ENCODE results near the gene ZNF701. TPM values are rescaled to one million over a fixed set of nuclear protein-coding genes. Genes with fewer than 3 reads are reported as not detected.

Gene ZNF701
- total RNA-seq (2014; rRNA removed; shearing (Covaris generic)) (18.0 and 18.1 TPM in 2 replicates), total RNA-seq (2022) (25.5 and 28.3 TPM in 2 replicates), Bru-seq, nascent RNA (percentile 75 among the genes with signal in this experiment), BruChase-seq, experiment 1, labeled RNA remaining after a 6-hour chase (percentile 84 among the genes with signal in this experiment), BruChase-seq, experiment 2, labeled RNA remaining after a 2-hour chase (percentile 91 among the genes with signal in this experiment)
- long read RNA-seq, transcript ZNF701-202 (4 exons, 2,634 nt) = major isoform, 12 of 18 reads
- long read RNA-seq, partial matches to known transcripts = 2 of 18 reads
- long read RNA-seq, other reads (novel, unspliced or antisense) = 4 of 18 reads

DNA sequence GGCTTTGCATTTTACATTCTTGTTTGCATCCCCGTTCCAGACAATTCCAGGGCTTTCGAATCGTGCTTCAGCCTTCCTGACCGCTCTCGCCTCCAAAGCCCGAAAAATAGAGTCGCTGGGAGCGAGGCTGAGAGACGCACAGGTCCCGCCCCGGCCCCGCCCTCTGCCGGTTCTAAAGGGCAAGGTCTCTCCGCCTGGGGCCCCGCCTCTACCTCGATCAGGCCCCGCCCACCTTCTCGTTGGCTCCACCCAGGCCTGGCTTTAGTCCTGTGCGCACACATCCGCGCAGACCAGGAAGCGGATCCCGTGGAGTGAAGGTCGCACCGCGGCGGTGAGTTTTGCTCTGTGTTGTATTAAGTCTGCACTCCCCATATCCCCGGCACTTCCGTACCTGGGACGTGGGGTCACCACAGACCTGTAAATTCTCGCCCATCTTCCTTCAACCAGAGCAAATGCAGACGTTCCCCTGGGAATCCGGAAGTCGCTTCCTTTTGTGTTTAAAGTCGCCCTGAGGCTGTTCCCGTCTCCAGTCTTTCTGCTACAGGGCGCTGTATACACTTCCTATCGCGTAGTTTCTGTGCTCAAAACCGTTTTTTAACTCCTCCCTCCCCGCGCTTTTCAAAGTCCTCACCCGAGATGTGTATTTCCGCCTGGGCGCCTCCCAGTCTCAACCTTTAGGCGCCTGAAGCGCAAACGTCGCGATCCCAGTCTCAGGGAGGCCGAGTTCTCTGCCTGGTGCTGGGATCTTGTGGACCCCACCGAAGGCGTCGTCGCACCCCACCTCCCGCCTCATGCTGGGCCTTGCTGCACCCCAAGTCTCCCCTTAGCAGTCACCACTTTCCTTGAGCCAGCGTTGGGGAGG lies at the start of gene ZNF701:
Gene ZNF701, plus strand, starts transcription at position 288 of the 862 bp plus-strand sequence. CDS start 3,861 bp downstream, outside the sequence.
- POLR2A ChIA-PET = no interaction called here
- DNase-seq (ENCODE audit: low spot score) = peak; percentile 92
- no peaks in the 10 kb centered on the region for H3K9me2 ChIP-seq (ENCODE audit: insufficient read depth, low read length)
- intact Hi-C loops (cut with micrococcal nuclease; ENCODE audit: unreplicated experiment) = loop anchor here (5.0 kb wide), 1 partner anchor 33 kb away; no protein-coding TSS in a partner anchor
- H3K9me3 ChIP-seq (ENCODE audit: low read length) = no peaks in the 10 kb centered on the region
- peak within 1 kb of the TSS; percentile 80 for H3K27ac ChIP-seq (ENCODE audit: low read depth, low read length, poor library complexity, severe bottlenecking)
- TF ChIP-seq EZH2phosphoT487 (IDR thresholded peaks at IDR 0.05; ENCODE audit: borderline replicate concordance, low read depth, low read length) = no peak
- TF ChIP-seq, protein P1, sequence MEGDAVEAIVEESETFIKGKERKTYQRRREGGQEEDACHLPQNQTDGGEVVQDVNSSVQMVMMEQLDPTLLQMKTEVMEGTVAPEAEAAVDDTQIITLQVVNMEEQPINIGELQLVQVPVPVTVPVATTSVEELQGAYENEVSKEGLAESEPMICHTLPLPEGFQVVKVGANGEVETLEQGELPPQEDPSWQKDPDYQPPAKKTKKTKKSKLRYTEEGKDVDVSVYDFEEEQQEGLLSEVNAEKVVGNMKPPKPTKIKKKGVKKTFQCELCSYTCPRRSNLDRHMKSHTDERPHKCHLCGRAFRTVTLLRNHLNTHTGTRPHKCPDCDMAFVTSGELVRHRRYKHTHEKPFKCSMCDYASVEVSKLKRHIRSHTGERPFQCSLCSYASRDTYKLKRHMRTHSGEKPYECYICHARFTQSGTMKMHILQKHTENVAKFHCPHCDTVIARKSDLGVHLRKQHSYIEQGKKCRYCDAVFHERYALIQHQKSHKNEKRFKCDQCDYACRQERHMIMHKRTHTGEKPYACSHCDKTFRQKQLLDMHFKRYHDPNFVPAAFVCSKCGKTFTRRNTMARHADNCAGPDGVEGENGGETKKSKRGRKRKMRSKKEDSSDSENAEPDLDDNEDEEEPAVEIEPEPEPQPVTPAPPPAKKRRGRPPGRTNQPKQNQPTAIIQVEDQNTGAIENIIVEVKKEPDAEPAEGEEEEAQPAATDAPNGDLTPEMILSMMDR (conservative IDR thresholded peaks at IDR 0.05; ENCODE audit: low read length) = no peak; the same call in 1 of the 2 replicates
- H3K4me3 ChIP-seq (ENCODE audit: low read depth, low read length, poor library complexity, severe bottlenecking) = peak within 1 kb of the TSS; percentile 88
- peak within 1 kb of the TSS; percentile 90; the same call in 1 of the 2 replicates for H2AFZ ChIP-seq (ENCODE audit: low read length)
- CTCF ChIA-PET (ENCODE audit: unreplicated experiment) = no interaction called here
- H3K79me2 ChIP-seq (ENCODE audit: insufficient read depth, low read depth, low read length) = peaks cover 24% of the 10 kb centered on the region; the same call in 1 of the 2 replicates
- no peaks in the 10 kb centered on the region for H4K20me1 ChIP-seq (ENCODE audit: insufficient read depth, low read length)
- H3K36me3 ChIP-seq (ENCODE audit: insufficient read depth, low read length) = peaks cover 34% of the 10 kb centered on the region
- TSS peak; percentile 75 for BruUV-seq (replicated peaks)
- peaks cover 12% of the 10 kb centered on the region for H3K4me1 ChIP-seq (ENCODE audit: insufficient read depth, low read length, poor library complexity, severe bottlenecking)
- peak within 1 kb of the TSS; percentile 89 for H3K4me2 ChIP-seq (ENCODE audit: low read length)

DNA sequence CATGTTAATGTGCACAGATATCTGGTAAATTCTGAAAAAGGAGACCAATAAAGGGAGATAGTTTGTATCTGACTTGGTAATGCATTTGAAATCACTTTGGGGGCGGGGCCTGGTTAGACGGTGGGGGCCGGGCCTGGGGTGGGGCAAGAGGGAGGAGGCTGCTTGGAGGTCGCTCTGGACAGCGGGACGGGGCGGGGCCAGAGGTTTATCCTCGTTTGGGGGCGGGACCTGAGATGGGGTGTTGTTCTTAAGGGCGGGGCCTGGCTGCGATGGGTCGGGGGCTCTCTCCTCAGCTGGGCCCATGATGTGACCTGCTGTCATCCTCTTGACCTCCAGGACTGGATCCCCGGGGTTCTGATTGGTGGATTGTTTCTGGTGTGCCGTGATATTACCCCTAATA lies 47.5 kb upstream of the ZNF701 start:
- TF ChIP-seq EZH2phosphoT487 (IDR thresholded peaks at IDR 0.05; ENCODE audit: borderline replicate concordance, low read depth, low read length) = no peak
- TF ChIP-seq, protein P1 (conservative IDR thresholded peaks at IDR 0.05; ENCODE audit: low read length) = no peak
- Histone ChIP-seq H3K36me3 (ENCODE audit: insufficient read depth, low read length) (no peaks in the 10 kb centered on the region), H3K4me1 (ENCODE audit: insufficient read depth, low read length, poor library complexity, severe bottlenecking) (peaks cover 7% of the 10 kb centered on the region), H3K79me2 (ENCODE audit: insufficient read depth, low read depth, low read length) (no peaks in the 10 kb centered on the region; the same call in 1 of the 2 replicates), H3K9me2 (ENCODE audit: insufficient read depth, low read length) (no peaks in the 10 kb centered on the region), H3K9me3 (ENCODE audit: low read length) (no peaks in the 10 kb centered on the region), H3K27ac (ENCODE audit: low read depth, low read length, poor library complexity, severe bottlenecking) (no peak overlapping the region), H3K4me3 (ENCODE audit: low read depth, low read length, poor library complexity, severe bottlenecking) (no peak overlapping the region), H3K4me2 (ENCODE audit: low read length) (no peak overlapping the region), H2AFZ (ENCODE audit: low read length) (no peak overlapping the region), H4K20me1 (ENCODE audit: insufficient read depth, low read length) (no peaks in the 10 kb centered on the region)
- no TSS peak for BruUV-seq (replicated peaks)
- DNase-seq (ENCODE audit: low spot score) = no peak
- ChIA-PET POLR2A (no interaction called here), CTCF (ENCODE audit: unreplicated experiment) (no interaction called here)
- intact Hi-C loops (cut with micrococcal nuclease; ENCODE audit: unreplicated experiment) = no loop called here
